Retinal pigment epithelial cell (primary cell): ENCODE measurements around the gene TRPM2.

Source experiments
- DNase-seq: peaks from one replicate; pipeline ENCODE4 v3.0.0-alpha.2; 2010; ENCODE audit warnings: low read depth
- H3K4me3 ChIP-seq: 2 replicates; pipeline ENCODE4 v1.5.1; 2011; ENCODE audit warnings: mild to moderate bottlenecking, low read length, control low read depth, moderate library complexity
- TF ChIP-seq, protein P1 (sequence below): conservative IDR thresholded peaks from 2 replicates; pipeline ENCODE4 v1.5.1; 2011; ENCODE audit warnings: low read depth, low read length, control low read depth, inconsistent platforms

Gene TRPM2

DNA sequence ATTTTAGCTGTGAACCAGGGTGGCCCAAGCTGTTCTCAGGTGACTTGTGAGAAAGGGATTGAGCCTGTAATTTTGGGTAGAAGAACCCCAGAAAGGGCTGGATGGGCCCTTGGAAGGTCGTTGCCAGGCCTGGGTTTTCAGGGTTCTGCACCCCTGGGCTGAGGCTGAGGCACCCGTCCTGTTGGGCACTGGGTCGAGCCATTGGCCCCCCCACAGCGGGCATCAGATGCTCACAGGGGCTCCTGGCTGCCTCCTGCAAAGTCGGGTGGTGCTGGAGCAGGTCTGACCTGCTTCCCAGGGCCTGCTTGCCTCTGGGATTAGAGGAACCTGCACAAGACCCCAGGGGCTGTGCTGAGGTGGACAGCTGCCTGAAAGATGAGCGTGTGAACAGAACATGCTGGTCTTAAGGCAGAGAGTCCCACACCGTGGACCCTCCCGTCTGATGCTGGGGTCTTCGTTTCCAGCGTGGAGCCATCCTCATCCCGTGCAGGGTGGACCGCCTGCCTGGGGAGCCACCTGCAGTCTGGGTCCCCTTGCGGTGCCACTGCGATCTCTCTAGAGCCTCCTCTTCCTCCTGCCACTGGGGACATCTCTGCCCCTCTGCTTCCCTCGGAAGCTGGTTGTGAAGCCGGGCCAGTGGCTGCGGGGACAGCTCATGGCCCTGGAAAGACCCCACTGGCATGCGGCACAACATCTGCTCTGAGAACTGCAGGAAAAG lies 1.7 kb upstream of the TRPM2 start:
- TF ChIP-seq, protein P1, sequence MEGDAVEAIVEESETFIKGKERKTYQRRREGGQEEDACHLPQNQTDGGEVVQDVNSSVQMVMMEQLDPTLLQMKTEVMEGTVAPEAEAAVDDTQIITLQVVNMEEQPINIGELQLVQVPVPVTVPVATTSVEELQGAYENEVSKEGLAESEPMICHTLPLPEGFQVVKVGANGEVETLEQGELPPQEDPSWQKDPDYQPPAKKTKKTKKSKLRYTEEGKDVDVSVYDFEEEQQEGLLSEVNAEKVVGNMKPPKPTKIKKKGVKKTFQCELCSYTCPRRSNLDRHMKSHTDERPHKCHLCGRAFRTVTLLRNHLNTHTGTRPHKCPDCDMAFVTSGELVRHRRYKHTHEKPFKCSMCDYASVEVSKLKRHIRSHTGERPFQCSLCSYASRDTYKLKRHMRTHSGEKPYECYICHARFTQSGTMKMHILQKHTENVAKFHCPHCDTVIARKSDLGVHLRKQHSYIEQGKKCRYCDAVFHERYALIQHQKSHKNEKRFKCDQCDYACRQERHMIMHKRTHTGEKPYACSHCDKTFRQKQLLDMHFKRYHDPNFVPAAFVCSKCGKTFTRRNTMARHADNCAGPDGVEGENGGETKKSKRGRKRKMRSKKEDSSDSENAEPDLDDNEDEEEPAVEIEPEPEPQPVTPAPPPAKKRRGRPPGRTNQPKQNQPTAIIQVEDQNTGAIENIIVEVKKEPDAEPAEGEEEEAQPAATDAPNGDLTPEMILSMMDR, result no peak
- no peak overlapping the region for H3K4me3 ChIP-seq
- no peak for DNase-seq

- TF ChIP-seq, protein P1, result no peak
- DNase-seq, result no peak
- no peak overlapping the region for H3K4me3 ChIP-seq
Observed at GRCh38 chr21:44352253-44352860, 1.1 kb upstream of the TRPM2 start.

DNA sequence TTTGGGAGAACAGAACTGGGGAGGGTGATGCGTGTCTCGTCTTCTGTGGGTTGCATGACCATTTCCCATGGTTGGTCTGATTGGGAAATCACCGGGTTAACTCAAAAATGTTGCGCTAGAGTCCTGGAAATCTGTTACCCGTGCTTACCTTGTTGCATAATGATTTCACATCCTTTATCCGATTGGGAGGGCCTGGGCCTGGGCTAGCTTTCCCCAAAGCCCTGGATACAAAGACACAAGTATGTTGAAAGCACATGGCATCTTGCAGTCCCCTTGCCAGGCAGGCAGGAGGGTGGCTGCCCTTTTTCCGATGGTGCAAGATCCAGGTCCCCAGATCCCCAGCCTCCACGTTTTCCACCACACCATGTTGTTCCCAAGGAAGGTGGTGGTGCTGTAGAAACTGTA lies 582 bp downstream of the TRPM2 start:
- no peak overlapping the region for H3K4me3 ChIP-seq
- DNase-seq, result no peak
- TF ChIP-seq, protein P1, result no peak

DNA sequence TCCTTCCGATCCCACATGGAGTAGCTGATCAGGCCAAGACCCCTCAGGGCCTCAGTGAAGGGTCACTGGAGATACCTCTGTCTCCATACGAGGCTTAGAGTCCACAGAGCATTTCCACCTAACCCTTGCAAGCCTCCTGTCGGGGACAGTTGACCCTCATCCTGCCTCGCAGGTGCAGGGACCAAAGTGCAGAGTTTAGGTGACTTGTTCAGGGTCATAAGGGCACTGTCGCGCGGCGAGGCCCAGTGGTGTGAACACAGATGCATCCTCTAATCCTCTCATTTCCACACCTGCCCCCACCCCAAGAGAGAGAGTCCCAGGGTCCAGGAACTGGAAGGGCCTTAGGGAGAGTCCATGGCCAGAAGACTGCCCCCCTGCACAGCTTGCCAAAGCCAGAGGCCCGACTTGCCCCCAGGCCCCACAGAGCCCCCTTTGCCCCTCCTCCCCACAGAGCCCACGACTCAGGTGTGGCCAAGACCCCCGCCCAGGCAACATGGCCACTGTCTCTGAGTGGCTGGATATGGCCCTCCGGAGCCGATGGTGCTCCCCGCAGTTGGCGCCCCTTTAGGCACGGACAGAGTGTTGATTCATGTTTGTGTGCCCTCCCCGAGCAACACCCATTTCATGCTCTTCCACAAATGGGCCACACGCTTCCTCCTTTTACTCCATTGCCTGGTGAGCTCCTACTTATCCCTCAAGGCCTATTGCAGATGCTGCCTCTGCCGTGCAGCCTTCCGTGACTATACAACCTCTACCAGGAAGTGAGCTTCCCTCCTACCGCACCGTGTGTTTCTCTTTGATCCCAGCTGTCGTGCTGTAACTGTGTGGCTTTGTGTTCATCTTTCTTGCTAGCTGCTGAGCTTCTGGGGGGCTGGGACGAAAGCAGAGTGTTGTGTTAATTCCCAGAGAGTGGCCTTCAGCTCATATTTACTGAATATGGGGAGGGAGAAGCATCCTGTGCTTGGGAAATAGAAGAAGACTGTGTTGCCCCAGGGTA lies 1.7 kb downstream of the TRPM2 start:
- TF ChIP-seq, protein P1, result no peak
- DNase-seq, result no peak
- H3K4me3 ChIP-seq, result no peak overlapping the region

DNA sequence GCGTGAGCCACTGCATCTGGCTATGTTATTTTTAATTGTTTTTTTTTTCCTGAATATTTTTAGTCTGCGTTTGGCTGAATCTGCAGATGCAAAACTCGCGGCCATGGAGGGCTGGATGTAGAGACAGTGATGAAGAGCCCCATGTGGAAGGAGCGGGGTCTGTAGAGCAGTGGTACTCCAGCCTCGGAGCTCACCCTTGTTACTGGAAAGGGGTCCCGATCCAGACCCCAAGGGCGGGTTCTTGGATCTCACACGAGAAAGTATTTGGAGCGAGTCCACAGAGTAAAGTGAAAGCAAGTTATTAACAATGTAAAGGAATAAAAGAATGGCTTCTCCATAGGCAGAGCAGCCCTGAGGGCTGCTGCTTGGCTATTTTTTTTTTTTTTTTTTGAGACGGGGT lies 2.7 kb downstream of the TRPM2 start:
- TF ChIP-seq, protein P1, result no peak
- no peak overlapping the region for H3K4me3 ChIP-seq
- no peak for DNase-seq

DNA sequence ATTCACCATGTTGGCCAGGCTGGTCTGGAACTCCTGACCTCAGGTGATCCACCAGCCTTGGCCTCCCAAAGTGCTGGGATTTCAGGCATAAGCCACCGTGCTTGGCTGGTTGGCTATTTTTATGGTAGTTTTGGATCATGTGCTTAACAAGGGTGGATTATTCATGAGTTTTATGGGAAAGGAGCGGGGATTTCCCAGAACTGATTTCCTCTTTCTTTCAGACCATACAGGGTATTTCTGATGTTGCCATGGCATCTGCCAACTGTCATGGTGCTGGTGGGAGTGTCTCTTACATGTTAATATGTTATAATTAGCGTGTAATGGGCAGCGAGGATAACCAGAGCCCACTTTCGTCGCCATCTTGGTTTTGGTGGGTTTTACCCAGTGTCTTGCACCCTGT lies 3.2 kb downstream of the TRPM2 start:
- TF ChIP-seq, protein P1, result no peak
- no peak for DNase-seq
- no peak overlapping the region for H3K4me3 ChIP-seq
